ENCODE data around the gene HSP90AA1. TPM values are rescaled to one million over a fixed set of nuclear protein-coding genes. Genes with fewer than 3 reads are reported as not detected.

The HSP90AA1 gene
- total and polyA plus RNA-seq, 2 of the 8 experiments (the other 6 are each of a cell fraction or from before 2014, with no cell fraction given) = 339 to 878 TPM

- 91% methylated on average over 16 of the region's 16 CpGs; no CpG with 5 or more reads in 1 of the 2 experiments for WGBS, 2 experiments (ENCODE audit: extremely low coverage in 1 of 2, insufficient coverage in 1 of 2, insufficient read length in 1 of 2, insufficient replicate concordance in 2 of 2, low coverage in 1 of 2, low lambda C conversion rate in 2 of 2, missing lambda C conversion rate in 1 of 2)
- Histone ChIP-seq H3K4me2 (ENCODE audit: insufficient read depth in 1 of 2, low read depth in 2 of 2, low read length in 2 of 2) (no peak overlapping the region), H2BK5ac (ENCODE audit: low read depth, low read length) (no peak overlapping the region), H3K27ac (ENCODE audit: low read depth, low read length) (no peak overlapping the region), H3K23me2 (ENCODE audit: low read depth, low read length) (no peaks in the 10 kb centered on the region), H2AK5ac (ENCODE audit: low read depth, low read length) (no peak overlapping the region), H3K23ac (ENCODE audit: insufficient read length) (no peak overlapping the region), H3K56ac (replicated peaks; ENCODE audit: insufficient read length, low read depth, low read length) (no peak overlapping the region), H3K79me1 (ENCODE audit: low read depth, low read length) (no peaks in the 10 kb centered on the region), H4K20me1 (replicated peaks in 1 of 2; ENCODE audit: control insufficient read depth in 1 of 2, insufficient read depth in 2 of 2, low read length in 2 of 2) (peaks cover 2 to 11% of the 10 kb centered on the region in 2 experiments), H2BK120ac (replicated peaks; ENCODE audit: low read depth, low read length) (no peak overlapping the region), H3K4ac (replicated peaks; ENCODE audit: insufficient read length, low read depth, low read length) (no peak overlapping the region), H2BK20ac (ENCODE audit: low read length) (no peak overlapping the region), H2BK12ac (ENCODE audit: low read depth, low read length) (no peak overlapping the region), H3K14ac (ENCODE audit: insufficient read length) (no peak overlapping the region), H2BK15ac (ENCODE audit: low read length) (no peak overlapping the region), H3K9me3 (ENCODE audit: insufficient read depth in 2 of 2, low read depth in 1 of 2, low read length in 1 of 2) (no peaks in the 10 kb centered on the region), H4K91ac (replicated peaks; ENCODE audit: insufficient read length, low read length) (no peak overlapping the region), H3K79me2 (ENCODE audit: control insufficient read depth in 1 of 2, insufficient read depth in 2 of 2, low read length in 2 of 2) (no peaks in the 10 kb centered on the region), H3K4me3 (ENCODE audit: extremely low read depth in 1 of 4, insufficient read depth in 2 of 4, low read depth in 3 of 4, low read length in 4 of 4) (no peak overlapping the region), H4K8ac (ENCODE audit: extremely low read depth, insufficient read depth, low read length) (no peak overlapping the region), H3K36me3 (ENCODE audit: control insufficient read depth in 2 of 4, insufficient read depth in 4 of 4, low read length in 3 of 4) (peaks cover 48 to 89% (median 82%) of the 10 kb centered on the region in 4 experiments), H3K18ac (ENCODE audit: extremely low read depth, low read length) (no peak overlapping the region), H4K5ac (ENCODE audit: insufficient read length, low read depth, low read length) (no peak overlapping the region), H3K27me3 (replicated peaks in 1 of 4; ENCODE audit: control insufficient read depth in 3 of 4, extremely low read depth in 1 of 4, insufficient read depth in 3 of 4, low read length in 3 of 4) (no peaks in the 10 kb centered on the region), H3K4me1 (replicated peaks in 1 of 4; ENCODE audit: control insufficient read depth in 3 of 4, insufficient read depth in 4 of 4, low read length in 3 of 4) (no peaks in the 10 kb centered on the region), H2AFZ (ENCODE audit: low read length) (no peak overlapping the region), H3K9ac (replicated peaks in 1 of 4; ENCODE audit: extremely low read depth in 1 of 4, low read depth in 3 of 4, low read length in 3 of 4) (no peak overlapping the region)
- ChIA-PET POLR2A (ENCODE audit: partially characterized antibody) (interaction anchor here (0.7 kb wide), 1 partner anchor 47 kb away, joined by 3 read pairs; no protein-coding TSS in a partner anchor), CTCF (ENCODE audit: partially characterized antibody) (interaction anchor here (1.2 kb wide), 1 partner anchor 18 kb away, joined by 4 read pairs; no protein-coding TSS in a partner anchor)
- FAIRE-seq = no peak
- no peak for DNase-seq (ENCODE audit: low read depth in 1 of 2, low spot score in 2 of 2)
- TF ChIP-seq RNF2 (IDR thresholded peaks at IDR 0.05; ENCODE audit: borderline replicate concordance, low read depth, low read length, missing control alignments, poor library complexity, severe bottlenecking) (no peak), ASH2L (IDR thresholded peaks at IDR 0.05; ENCODE audit: low read length) (no peak), NANOG (IDR thresholded peaks at IDR 0.05; ENCODE audit: insufficient read depth, low read depth, low read length, poor library complexity, severe bottlenecking) (no peak), KDM4A (IDR thresholded peaks at IDR 0.05; ENCODE audit: low read depth, low read length, severe bottlenecking) (no peak), CBX8 (IDR thresholded peaks at IDR 0.05; ENCODE audit: borderline replicate concordance, low read depth, low read length) (no peak), CEBPB (IDR thresholded peaks at IDR 0.05; ENCODE audit: low read depth, low read length) (no peak), EP300 (IDR thresholded peaks at IDR 0.05; ENCODE audit: borderline replicate concordance in 1 of 2, low read depth in 2 of 2, low read length in 2 of 2) (no peak), NRF1 (IDR thresholded peaks at IDR 0.05; ENCODE audit: low read depth, low read length) (no peak), RBBP5 (IDR thresholded peaks at IDR 0.05; ENCODE audit: borderline replicate concordance, low read depth, low read length) (no peak), RAD21 (IDR thresholded peaks at IDR 0.05 in 1 of 2, conservative IDR thresholded peaks at IDR 0.05 in 1 of 2; ENCODE audit: low read depth in 2 of 2, low read length in 2 of 2) (no peak), KDM1A (IDR thresholded peaks at IDR 0.05; ENCODE audit: borderline replicate concordance, low read length) (no peak)
Observed at GRCh38 chr14:102039157-102039556, 47.7 kb downstream of the HSP90AA1 start.

Data from H1 (cell line).